Neural progenitor cell (in vitro differentiated cells): ENCODE measurements around the gene TMEM145.

ENCODE experiments used
- EZH2 ChIP-seq: fragments of 200-600 bp; sonication (generic); IDR thresholded peaks from 2 replicates; pipeline ENCODE4 v1.6.1; 2017; ENCODE audit warnings: antibody characterized with exemption, mild to moderate bottlenecking, moderate library complexity
- EZH2phosphoT487 ChIP-seq: fragments of 200-600 bp; sonication (generic); IDR thresholded peaks from 2 replicates; pipeline ENCODE4 v1.6.1; 2017; ENCODE audit warnings: antibody characterized with exemption
- TF ChIP-seq, protein P1 (sequence below): fragments of 200-600 bp; sonication (generic); IDR thresholded peaks from 2 replicates; pipeline ENCODE4 v1.5.1; 2017; ENCODE audit warnings: antibody characterized with exemption, mild to moderate bottlenecking

- TF ChIP-seq, protein P1, sequence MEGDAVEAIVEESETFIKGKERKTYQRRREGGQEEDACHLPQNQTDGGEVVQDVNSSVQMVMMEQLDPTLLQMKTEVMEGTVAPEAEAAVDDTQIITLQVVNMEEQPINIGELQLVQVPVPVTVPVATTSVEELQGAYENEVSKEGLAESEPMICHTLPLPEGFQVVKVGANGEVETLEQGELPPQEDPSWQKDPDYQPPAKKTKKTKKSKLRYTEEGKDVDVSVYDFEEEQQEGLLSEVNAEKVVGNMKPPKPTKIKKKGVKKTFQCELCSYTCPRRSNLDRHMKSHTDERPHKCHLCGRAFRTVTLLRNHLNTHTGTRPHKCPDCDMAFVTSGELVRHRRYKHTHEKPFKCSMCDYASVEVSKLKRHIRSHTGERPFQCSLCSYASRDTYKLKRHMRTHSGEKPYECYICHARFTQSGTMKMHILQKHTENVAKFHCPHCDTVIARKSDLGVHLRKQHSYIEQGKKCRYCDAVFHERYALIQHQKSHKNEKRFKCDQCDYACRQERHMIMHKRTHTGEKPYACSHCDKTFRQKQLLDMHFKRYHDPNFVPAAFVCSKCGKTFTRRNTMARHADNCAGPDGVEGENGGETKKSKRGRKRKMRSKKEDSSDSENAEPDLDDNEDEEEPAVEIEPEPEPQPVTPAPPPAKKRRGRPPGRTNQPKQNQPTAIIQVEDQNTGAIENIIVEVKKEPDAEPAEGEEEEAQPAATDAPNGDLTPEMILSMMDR: no peak
- TF ChIP-seq EZH2phosphoT487 (no peak), EZH2 (no peak)
These were observed 37.3 kb downstream of the TMEM145 start for GRCh38 chr19:42350417-42350816.
